ENCODE data around the gene SH3TC1. TPM values are rescaled to one million over a fixed set of nuclear protein-coding genes. Genes with fewer than 3 reads are reported as not detected.

The SH3TC1 gene
- polyA plus RNA-seq, 3 donors from 2014 or later, result 3.4 to 18.1 (median 4.2) TPM

DNA sequence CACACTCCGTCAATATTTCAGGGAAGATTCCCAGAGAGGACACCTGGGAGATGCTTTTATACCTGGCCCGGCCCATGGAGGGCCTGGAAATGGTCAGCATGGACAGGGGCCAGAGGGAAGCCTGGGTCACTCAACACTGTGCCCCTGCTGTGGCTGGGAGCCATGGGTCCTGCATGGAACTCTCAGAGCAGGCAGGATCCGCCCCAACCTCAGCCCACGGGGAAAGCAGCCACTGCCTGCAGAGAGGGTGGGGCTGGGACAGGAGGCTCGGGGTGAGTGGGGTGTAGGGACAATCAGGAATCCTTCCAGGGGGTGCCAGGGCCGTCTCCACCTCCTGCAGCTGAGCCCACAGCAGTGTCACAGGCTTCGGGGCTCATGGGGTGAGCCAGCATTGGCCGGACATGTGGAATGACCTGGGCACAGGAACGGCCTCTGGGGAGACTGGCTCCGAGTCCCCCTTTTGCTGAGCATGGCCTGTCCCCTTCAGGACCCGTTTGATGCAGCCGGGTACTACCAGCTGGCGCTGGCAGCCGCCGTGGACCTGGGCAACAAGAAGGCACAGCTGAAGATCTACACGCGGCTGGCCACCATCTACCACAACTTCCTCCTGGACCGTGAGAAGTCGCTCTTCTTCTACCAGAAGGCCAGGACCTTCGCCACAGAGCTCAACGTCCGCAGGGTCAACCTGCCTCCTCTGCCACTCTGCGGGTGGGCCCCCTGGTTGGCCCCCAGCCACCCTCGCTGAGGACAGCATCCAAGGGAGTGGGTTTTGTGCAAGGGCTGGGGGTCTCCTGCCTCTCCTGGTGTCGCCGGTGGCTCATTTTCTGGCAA lies 41.3 kb downstream of the SH3TC1 start:
- H3K9me3 Mint-ChIP-seq, result peaks cover 0 to 2% (median 0%) of the 10 kb centered on the region in 6 donors
- peaks cover 0 to 10% of the 10 kb centered on the region in 2 donors for H3K4me1 Mint-ChIP-seq
- no peak for DNase-seq
- H3K27me3 Mint-ChIP-seq (ENCODE audit: low read depth in 3 of 3), result peaks cover 0 to 5% (median 1%) of the 10 kb centered on the region in 3 donors
- peaks cover 6 to 8% (median 6%) of the 10 kb centered on the region in 3 donors for H3K36me3 Mint-ChIP-seq
- H3K27ac Mint-ChIP-seq, result no peak overlapping the region
- no peak overlapping the region for H3K4me3 Mint-ChIP-seq

DNA sequence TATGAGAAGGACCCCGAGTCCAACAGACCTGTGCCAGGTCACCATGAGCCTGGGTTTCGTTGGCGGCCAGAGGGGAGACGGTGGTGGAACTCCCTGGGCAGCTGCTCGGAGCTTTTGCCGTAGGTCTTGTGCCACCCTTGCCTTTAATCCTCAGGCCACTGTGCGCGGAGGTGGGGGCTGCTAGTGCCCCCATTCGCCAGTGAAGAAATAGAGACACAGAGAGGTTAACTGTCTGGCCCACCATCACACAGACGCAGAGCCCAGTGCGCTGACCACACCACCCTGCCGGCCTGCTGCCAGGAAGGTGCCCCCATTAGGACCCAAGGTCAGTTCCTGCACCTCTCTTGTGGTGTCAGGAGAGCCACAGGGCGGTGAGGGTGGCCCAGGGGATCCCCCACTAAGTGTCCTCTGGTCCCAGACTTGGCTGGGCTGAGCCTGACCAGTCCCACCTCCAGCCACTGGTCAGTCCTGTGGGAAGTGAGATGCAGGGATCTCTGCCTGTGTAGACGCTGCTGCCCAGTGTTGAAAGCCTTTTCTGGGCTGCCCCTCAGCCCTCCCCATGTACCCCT lies 42.2 kb downstream of the SH3TC1 start:
- peaks cover 0 to 2% (median 0%) of the 10 kb centered on the region in 6 donors for H3K9me3 Mint-ChIP-seq
- H3K4me1 Mint-ChIP-seq, result peaks cover 0 to 10% of the 10 kb centered on the region in 2 donors
- H3K27me3 Mint-ChIP-seq (ENCODE audit: low read depth in 3 of 3), result peaks cover 0 to 5% (median 5%) of the 10 kb centered on the region in 3 donors
- peak overlapping the region in 1 of 5 donors; percentile 20 for H3K4me3 Mint-ChIP-seq
- peaks cover 6 to 8% (median 6%) of the 10 kb centered on the region in 3 donors for H3K36me3 Mint-ChIP-seq
- H3K27ac Mint-ChIP-seq, result no peak overlapping the region
- no peak for DNase-seq

DNA sequence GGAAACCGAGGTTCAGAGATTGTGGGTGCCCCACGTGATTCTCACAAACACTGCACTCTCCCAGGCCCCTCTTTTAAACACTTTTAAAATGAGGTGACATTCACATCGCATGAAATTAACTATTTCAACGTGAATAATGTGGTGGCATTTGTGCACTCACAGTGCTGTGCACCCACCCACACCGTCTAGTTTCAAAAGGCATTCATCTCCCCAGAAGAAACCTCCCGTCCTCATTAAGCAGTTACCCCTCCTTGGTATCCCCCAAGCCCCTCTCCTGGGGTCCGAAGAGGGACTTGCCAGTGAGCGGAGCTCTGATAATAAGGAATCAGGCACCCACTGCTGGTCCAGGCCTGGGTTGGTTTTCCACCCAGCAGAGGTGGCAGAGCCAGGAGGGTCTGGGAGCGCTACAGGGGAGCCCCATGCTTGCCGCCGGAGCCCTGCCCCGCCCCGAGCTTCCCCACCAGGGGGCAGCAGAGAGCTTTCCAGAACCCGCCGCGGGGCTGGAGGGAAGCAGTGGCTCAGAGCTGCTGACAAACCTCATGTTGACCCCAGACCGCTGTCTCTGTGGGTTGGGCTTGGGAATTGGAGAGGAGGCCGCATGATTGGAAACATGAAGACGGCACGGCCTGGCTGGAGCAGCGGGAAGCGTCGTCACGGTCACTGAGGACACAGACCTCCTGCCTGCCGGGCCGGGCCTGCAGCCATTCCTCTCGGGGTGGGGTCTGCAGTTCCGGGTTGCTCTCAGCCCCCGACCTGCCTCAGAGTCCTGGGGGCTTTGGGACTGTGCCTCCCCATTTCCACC lies 43.0 kb downstream of the SH3TC1 start:
- H3K36me3 Mint-ChIP-seq, result peaks cover 6 to 8% (median 6%) of the 10 kb centered on the region in 3 donors

DNA sequence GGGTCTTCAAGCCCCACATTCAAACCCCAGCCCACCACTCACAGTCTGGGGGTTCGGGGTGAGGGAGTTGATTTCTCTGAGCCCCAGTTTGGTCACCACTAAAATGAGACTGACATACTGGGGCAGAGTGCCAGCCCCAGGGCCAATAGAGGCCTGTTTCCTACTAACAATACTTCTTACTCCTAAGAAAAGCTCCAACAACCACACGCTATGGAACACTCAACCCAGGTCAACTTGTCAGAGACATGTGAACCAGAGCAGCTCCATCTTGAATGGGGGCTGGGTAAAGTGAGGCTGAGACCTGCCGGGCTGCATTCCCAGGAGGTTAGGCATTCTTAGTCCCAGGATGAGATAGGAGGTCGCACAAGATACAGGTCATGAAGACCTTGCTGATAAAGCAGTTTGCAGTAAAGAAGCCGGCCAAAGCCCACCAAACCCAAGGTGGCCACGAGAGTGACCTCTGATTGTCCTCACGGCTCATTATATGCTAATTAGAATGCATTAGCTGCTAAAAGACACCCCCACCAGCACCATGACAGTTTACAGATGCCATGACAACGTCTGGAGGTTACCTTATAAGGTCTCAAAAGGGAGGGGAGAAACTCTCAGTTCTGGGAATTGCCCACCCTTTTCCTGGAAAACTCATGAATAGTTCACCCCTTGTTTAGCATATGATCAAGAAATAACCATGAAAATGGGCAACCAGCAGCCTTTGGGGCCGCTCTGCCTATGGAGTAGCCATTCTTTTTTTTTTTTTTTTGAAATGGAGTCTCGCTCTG lies 43.9 kb downstream of the SH3TC1 start:
- Mint-ChIP-seq H3K36me3 (peaks cover 6 to 8% (median 6%) of the 10 kb centered on the region in 3 donors), H3K4me3 (no peak overlapping the region), H3K27ac (peak overlapping the region in 1 of 6 donors; percentile 30), H3K4me1 (peaks cover 0 to 10% of the 10 kb centered on the region in 2 donors), H3K9me3 (peaks cover 0 to 2% (median 0%) of the 10 kb centered on the region in 6 donors), H3K27me3 (ENCODE audit: low read depth in 3 of 3) (peaks cover 0 to 6% (median 5%) of the 10 kb centered on the region in 3 donors)
- no peak for DNase-seq

More for the DNA sequence above, 43.0 kb downstream of the SH3TC1 start:
- Mint-ChIP-seq H3K4me3 (no peak overlapping the region), H3K27ac (no peak overlapping the region), H3K27me3 (ENCODE audit: low read depth in 3 of 3) (peaks cover 0 to 6% (median 5%) of the 10 kb centered on the region in 3 donors), H3K4me1 (peaks cover 0 to 10% of the 10 kb centered on the region in 2 donors), H3K9me3 (peaks cover 0 to 2% (median 0%) of the 10 kb centered on the region in 6 donors)
- DNase-seq, result peak; percentile 63 to 66 (median 63)

DNA sequence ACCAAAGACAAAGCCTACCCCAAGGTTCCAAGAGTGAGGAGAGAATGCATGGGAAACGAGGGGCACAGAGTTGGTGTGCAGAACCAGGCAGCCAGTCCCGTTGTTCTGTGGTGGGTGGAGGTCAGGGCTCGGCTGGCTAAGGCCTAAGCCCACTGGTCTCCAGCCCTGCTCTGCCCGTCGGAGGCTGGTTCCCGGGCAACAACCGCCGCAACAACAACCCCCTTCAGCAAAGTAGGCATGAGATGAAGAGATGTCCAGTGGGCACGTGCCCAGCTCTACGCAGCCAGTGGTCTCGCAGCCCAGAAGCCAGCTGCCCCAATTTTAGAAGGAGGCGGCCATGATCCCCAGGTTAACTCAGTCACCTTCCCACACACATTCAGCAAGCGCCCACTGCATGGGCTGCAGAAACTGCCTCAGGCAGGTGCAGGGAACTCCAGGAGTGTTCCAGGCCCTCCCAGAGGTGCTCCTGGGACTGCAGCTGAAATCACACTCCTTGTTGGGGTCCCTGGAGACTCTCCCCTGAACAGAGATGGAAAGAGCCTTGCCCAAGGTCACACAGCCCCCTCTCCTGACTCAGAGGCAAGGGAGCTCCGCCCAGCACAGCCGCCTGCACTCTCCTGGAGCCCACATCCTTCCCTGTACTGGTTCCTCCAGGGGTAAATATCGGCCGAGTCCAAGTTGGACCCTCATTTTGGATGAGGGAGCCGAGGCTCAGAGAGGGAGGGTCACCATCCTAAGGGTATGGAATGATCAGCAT lies 45.1 kb downstream of the SH3TC1 start:
- H3K4me1 Mint-ChIP-seq, result peaks cover 0 to 10% of the 10 kb centered on the region in 2 donors
- peaks cover 0 to 6% (median 5%) of the 10 kb centered on the region in 3 donors for H3K27me3 Mint-ChIP-seq (ENCODE audit: low read depth in 3 of 3)
- no peak for DNase-seq
- H3K36me3 Mint-ChIP-seq, result peaks cover 3 to 6% (median 3%) of the 10 kb centered on the region in 3 donors
- no peak overlapping the region for H3K4me3 Mint-ChIP-seq
- H3K27ac Mint-ChIP-seq, result peak overlapping the region in 1 of 6 donors; percentile 30
- H3K9me3 Mint-ChIP-seq, result peaks cover 0 to 2% (median 0%) of the 10 kb centered on the region in 6 donors

DNA sequence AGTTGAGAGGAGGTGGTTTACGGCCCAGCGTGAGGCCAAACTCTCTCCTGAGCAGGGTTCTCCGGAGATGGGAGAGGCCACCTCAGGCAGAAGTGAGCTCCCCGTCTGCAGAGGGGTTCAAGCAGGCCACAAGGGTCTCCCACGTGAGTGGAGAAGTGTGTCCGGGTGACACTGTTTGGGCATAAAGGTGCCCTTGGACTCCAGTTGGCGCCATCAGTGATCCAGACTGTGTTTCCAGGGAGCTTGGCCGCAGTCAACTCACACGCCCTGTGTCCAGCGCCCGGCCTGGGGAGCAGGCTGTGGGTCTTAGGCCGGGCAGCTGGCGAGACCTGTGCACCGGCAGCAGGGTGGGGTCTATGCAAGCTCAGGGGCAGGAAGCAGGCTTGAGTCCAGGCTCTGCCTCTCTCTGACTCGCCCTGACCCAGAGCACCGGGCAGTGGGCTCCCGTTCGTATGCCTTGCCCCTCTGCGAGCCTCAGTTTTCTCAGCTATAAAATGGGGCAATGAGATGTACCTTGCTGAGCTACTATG lies 45.9 kb downstream of the SH3TC1 start:
- DNase-seq, result no peak
- Mint-ChIP-seq H3K36me3 (peaks cover 0 to 4% (median 0%) of the 10 kb centered on the region in 3 donors), H3K4me3 (no peak overlapping the region), H3K27ac (no peak overlapping the region), H3K9me3 (no peaks in the 10 kb centered on the region), H3K27me3 (ENCODE audit: low read depth in 3 of 3) (peaks cover 0 to 6% (median 5%) of the 10 kb centered on the region in 3 donors), H3K4me1 (peaks cover 0 to 10% of the 10 kb centered on the region in 2 donors)

DNA sequence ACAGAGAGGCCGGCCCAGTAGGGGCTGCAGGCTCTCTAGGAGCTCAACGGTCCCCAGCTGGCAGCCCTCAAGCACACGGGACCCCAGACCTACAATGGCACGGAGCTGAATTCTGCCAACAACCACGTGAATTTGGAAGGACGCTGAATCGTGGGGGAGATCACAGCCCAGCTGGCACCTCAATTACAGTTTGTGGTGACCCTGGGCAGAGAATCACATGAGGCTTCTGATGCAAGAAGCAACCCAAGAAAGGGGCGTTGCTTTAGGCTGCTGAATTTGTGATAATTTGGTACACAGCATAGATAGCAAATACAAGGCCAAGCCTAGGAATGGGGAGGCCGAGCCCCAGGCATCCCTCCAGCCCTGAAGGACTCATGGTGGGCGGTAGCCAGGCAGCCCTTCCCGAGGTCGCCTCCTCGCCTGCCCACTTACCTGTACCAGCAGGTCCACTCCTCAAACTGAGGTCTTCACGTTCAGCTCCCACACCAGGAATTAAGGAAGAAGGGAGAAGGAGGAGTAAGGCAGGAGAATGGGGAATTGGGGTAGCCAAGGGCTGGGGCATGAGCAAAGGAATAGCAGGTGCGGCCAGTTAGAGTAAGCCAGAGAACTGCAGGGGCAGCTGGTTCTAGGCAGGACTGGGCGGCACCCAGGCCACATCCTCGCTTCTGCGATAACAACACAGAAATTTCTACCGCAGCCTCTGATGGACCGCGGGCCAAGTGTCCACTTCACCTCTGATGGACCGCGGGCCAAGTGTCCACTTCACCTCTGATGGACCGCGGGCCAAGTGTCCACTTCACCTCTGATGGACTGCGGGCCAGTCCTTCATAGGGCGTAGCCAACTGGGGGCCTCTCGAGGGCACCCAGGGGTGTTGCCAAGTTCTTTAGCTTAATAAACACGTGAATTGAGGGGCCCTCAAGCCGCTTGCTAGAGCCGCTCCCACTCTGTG lies 47.1 kb downstream of the SH3TC1 start:
- Mint-ChIP-seq H3K4me3 (no peak overlapping the region), H3K9me3 (no peaks in the 10 kb centered on the region), H3K36me3 (no peaks in the 10 kb centered on the region), H3K27me3 (ENCODE audit: low read depth in 3 of 3) (peaks cover 0 to 6% (median 5%) of the 10 kb centered on the region in 3 donors), H3K27ac (peak overlapping the region in 1 of 6 donors; percentile 40), H3K4me1 (peaks cover 0 to 2% of the 10 kb centered on the region in 2 donors)
- no peak for DNase-seq

DNA sequence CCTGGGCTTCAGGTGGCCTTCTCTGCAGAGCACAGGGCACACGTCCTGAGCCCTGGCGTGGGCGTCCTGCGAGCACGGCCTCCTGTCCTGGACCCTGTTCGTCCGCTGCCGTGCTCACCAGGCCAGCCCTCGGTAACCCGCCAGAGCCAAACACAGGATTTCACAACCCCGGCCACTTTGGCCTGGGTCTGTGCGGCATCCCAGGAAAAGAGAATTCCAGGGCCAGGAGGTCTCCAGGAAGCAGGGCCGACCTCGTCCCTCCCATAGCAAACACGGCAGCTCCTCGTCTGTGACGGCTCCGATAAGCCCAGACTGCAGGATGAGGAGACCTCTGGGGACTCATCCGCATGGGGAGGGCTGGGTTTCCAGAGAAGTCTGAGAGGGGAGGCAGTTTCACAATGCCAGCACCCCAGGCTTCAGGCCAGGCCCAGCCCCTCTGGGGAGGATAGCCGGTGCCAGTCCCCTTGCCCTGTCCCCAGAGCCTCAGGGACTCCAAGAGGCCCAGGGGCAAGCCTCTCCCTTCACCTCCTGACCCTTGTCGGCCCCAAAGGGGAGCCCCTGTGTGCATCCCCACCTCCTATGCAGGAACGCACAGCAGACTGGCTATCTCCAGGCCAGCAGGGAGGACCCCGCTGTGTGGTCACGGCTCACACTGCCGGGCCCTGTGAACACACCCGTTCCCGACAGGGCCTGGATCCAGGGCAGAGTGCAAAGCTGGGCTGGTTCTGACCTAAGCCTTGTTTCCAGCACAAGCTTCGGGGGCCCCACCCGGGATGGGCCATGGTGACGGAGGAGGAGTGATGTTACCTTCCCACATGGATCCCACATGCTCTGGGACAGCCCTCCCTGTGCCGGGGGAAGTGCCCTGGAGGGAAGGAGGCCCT lies 48.2 kb downstream of the SH3TC1 start:
- H3K4me3 Mint-ChIP-seq, result no peak overlapping the region
- no peak for DNase-seq
- no peak overlapping the region for H3K27ac Mint-ChIP-seq

DNA sequence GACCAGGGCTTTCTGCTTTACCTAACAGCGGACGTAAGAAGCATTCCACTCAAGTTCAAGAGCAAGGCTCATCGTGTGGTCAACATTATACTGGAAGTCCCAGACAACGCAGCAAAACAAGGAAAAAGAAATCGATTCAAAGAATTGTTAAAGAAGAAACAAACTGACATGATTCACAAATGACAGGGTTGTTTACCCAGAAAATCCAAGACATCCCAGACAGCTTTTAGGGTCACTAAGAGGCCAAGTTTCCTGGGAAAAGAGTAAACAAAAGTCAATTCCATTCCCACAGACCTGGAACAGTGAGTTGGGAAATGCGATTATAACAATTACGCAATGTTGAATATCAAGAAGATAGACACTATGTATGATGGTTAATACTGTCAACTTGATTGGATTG lies 49.0 kb downstream of the SH3TC1 start:
- H3K4me1 Mint-ChIP-seq, result no peaks in the 10 kb centered on the region
- H3K27me3 Mint-ChIP-seq (ENCODE audit: low read depth in 3 of 3), result peaks cover 0 to 6% (median 5%) of the 10 kb centered on the region in 3 donors
- H3K27ac Mint-ChIP-seq, result no peak overlapping the region
- H3K9me3 Mint-ChIP-seq, result no peaks in the 10 kb centered on the region
- no peaks in the 10 kb centered on the region for H3K36me3 Mint-ChIP-seq
- DNase-seq, result no peak
- H3K4me3 Mint-ChIP-seq, result no peak overlapping the region

More for the DNA sequence above, 48.2 kb downstream of the SH3TC1 start:
- Mint-ChIP-seq H3K4me1 (no peaks in the 10 kb centered on the region), H3K9me3 (no peaks in the 10 kb centered on the region), H3K27me3 (ENCODE audit: low read depth in 3 of 3) (peaks cover 0 to 5% (median 5%) of the 10 kb centered on the region in 3 donors), H3K36me3 (no peaks in the 10 kb centered on the region)

DNA sequence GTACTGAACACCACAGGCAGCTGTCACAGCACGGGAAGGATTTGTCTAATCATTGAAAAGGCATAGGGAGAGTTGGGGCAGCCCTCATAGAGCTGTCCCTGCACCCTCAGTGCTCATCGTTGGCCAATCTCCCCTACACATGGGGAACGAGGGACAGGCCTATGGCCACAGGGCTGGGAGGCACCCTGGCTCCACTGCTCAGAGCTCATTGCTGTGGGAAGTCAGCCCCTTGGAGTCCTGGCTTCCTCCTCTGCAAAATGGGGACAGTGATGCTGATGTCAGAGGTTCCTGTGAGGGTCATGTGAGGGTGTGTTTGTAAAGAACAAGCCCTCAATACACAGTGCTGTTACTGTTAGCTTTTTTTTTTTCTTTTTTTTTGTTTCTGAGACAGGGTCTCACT lies 51.1 kb downstream of the SH3TC1 start:
- H3K4me1 Mint-ChIP-seq, result no peaks in the 10 kb centered on the region
- H3K9me3 Mint-ChIP-seq, result no peaks in the 10 kb centered on the region
- no peak for DNase-seq

DNA sequence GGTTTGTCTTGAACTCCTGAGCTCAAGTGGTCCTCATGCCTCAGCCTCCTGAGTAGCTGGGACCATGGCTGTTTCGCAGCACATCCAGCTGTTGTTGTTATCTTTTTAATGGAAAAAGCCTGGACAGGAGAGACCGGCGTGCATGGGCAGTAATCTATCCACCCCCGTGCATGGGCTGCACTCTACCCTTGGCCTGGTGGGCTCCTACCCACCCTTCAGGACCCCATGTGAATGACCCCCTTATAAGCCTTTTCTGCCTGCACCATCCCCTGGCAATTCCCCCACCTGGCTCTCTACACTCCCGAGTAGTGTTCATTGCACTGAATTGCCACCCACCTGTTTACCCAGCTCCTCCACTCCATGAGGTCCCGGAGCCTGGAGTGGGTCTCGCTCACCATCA lies 51.5 kb downstream of the SH3TC1 start:
- no peaks in the 10 kb centered on the region for H3K4me1 Mint-ChIP-seq
- DNase-seq, result no peak
- H3K9me3 Mint-ChIP-seq, result no peaks in the 10 kb centered on the region
- H3K27ac Mint-ChIP-seq, result no peak overlapping the region
- no peaks in the 10 kb centered on the region for H3K36me3 Mint-ChIP-seq
- H3K4me3 Mint-ChIP-seq, result no peak overlapping the region
- H3K27me3 Mint-ChIP-seq (ENCODE audit: low read depth in 3 of 3), result peaks cover 0 to 2% (median 1%) of the 10 kb centered on the region in 3 donors

More for the DNA sequence above, 51.1 kb downstream of the SH3TC1 start:
- H3K36me3 Mint-ChIP-seq, result no peaks in the 10 kb centered on the region
- no peak overlapping the region for H3K4me3 Mint-ChIP-seq
- H3K27ac Mint-ChIP-seq, result no peak overlapping the region
- peaks cover 0 to 5% (median 2%) of the 10 kb centered on the region in 3 donors for H3K27me3 Mint-ChIP-seq (ENCODE audit: low read depth in 3 of 3)
